Gastroesophageal sphincter (tissue), 4 donors: ENCODE measurements around the gene PIP4K2A. TPM values are rescaled to one million over a fixed set of nuclear protein-coding genes. Genes with fewer than 3 reads are reported as not detected.

Experiments used
- ATAC-seq: fragments of 150-250 bp; one replicate; pipeline ENCODE4 v1.9.1; 2016; ENCODE audit warnings: mild to moderate bottlenecking, moderate library complexity
- H3K27ac ChIP-seq, 4 donors: fragments of 200-600 bp; sonication (generic) in 3 of 4; 1 replicate in 3 of 4; 2 replicates in 1 of 4; pipeline ENCODE4 v1.5.1; 2016 to 2019
- H3K27me3 ChIP-seq: fragments of 200-600 bp; sonication (generic); one replicate; pipeline ENCODE4 v1.5.1; 2019
- H3K36me3 ChIP-seq, 2 donors: fragments of 200-600 bp; sonication (generic); one replicate each; pipeline ENCODE4 v1.5.1; 2019; ENCODE audit warnings: control low read depth in 1 of 2
- H3K4me1 ChIP-seq, 3 donors: fragments of 200-600 bp; sonication (generic); 1 replicate in 2 of 3; 2 replicates in 1 of 3; pipeline ENCODE4 v1.5.1; 2016 to 2019; ENCODE audit warnings: control low read depth in 2 of 3
- H3K4me3 ChIP-seq, 2 donors: fragments of 200-600 bp; sonication (generic); one replicate each; pipeline ENCODE4 v1.5.1; 2019; ENCODE audit warnings: mild to moderate bottlenecking in 1 of 2, moderate library complexity in 1 of 2
- H3K9me3 ChIP-seq, 3 donors: fragments of 200-600 bp; sonication (generic); one replicate each; pipeline ENCODE4 v1.5.1; 2017 to 2019; ENCODE audit warnings: control low read depth in 2 of 3
- CTCF ChIP-seq, 4 experiments: fragments of 200-600 bp in 2 of 4; fragments of 450-650 bp in 2 of 4; sonication (generic) in 1 of 4; IDR thresholded peaks; one replicate each; pipeline ENCODE4 v1.5.1; 2017 to 2019; ENCODE audit warnings: antibody characterized with exemption in 4 of 4, mild to moderate bottlenecking in 2 of 4, moderate library complexity in 2 of 4
- EP300 ChIP-seq: sonication (generic); formaldehyde crosslinking; IDR thresholded peaks from one replicate; pipeline ENCODE4 v1.6.1; 2017; ENCODE audit warnings: antibody characterized with exemption, mild to moderate bottlenecking
- POLR2A ChIP-seq, 2 donors: fragments of 450-650 bp; IDR thresholded peaks; one replicate each; pipeline ENCODE4 v1.6.1; 2017; ENCODE audit warnings: antibody characterized with exemption in 2 of 2, mild to moderate bottlenecking in 2 of 2, moderate library complexity in 1 of 2
- POLR2AphosphoS5 ChIP-seq: sonication (generic); formaldehyde crosslinking; IDR thresholded peaks from one replicate; pipeline ENCODE4 v1.6.1; 2017; ENCODE audit warnings: antibody characterized with exemption
- WGBS, 2 donors: methylation state at CpG; one replicate each; pipeline ENCODE4 v1.1.5; 2018; ENCODE audit warnings: low coverage in 1 of 2; 5-methylcytosine and 5-hydroxymethylcytosine counted together
- total RNA-seq, 4 donors: library from RNA; depleted of rRNA; stranded (reverse); fragments of >200 nt; gene quantifications; one replicate each; pipeline ENCODE4 v1.1.0, GENCODE V29; 2016

The PIP4K2A gene
- total RNA-seq, 4 donors from 2014 or later = 30.4 to 57.2 (median 51.3) TPM

- H3K27me3 ChIP-seq = no peaks in the 10 kb centered on the region
- no peak for ATAC-seq
- no peak overlapping the region for H3K4me3 ChIP-seq
- no peak overlapping the region for H3K27ac ChIP-seq
- 68 to 88% methylated on average over 4 of the region's 4 CpGs for WGBS, 2 donors
- TF ChIP-seq POLR2AphosphoS5 (no peak), CTCF (IDR thresholded peaks at IDR 0.05) (no peak), POLR2A (IDR thresholded peaks at IDR 0.05) (no peak), EP300 (no peak)
- H3K4me1 ChIP-seq = peaks cover 7 to 78% (median 9%) of the 10 kb centered on the region in 3 donors
- H3K9me3 ChIP-seq = no peaks in the 10 kb centered on the region
- H3K36me3 ChIP-seq = no peaks in the 10 kb centered on the region
Observed at GRCh38 chr10:22704471-22704911, 9.9 kb downstream of the PIP4K2A start.

GRCh38 chr10:22702348-22702747 lies 12.0 kb downstream of the PIP4K2A start:
- Histone ChIP-seq H3K4me1 (peaks cover 7 to 97% (median 13%) of the 10 kb centered on the region in 3 donors), H3K4me3 (no peak overlapping the region), H3K36me3 (no peaks in the 10 kb centered on the region), H3K27ac (peak overlapping the region in 1 of 4 donors; percentile 67), H3K27me3 (no peaks in the 10 kb centered on the region), H3K9me3 (no peaks in the 10 kb centered on the region)
- WGBS, 2 donors = 33 to 36% methylated on average over 4 of the region's 4 CpGs
- ATAC-seq = peak; percentile 53
- TF ChIP-seq POLR2AphosphoS5 (peak; percentile 90), CTCF (IDR thresholded peaks at IDR 0.05) (no peak), POLR2A (IDR thresholded peaks at IDR 0.05) (no peak), EP300 (no peak)

GRCh38 chr10:22701132-22701826 lies 13.1 kb downstream of the PIP4K2A start:
- Histone ChIP-seq H3K4me1 (peaks cover 12 to 97% (median 13%) of the 10 kb centered on the region in 3 donors), H3K9me3 (no peaks in the 10 kb centered on the region), H3K27ac (peak overlapping the region in 2 of 4 donors; percentile 6 to 67), H3K4me3 (no peak overlapping the region), H3K36me3 (no peaks in the 10 kb centered on the region), H3K27me3 (no peaks in the 10 kb centered on the region)
- 82 to 100% methylated on average over 1 to 4 of the region's 4 CpGs for WGBS, 2 donors
- no peak for ATAC-seq
- TF ChIP-seq EP300 (no peak), CTCF (IDR thresholded peaks at IDR 0.05) (no peak), POLR2A (IDR thresholded peaks at IDR 0.05) (no peak), POLR2AphosphoS5 (no peak)

GRCh38 chr10:22700489-22700888 lies 13.9 kb downstream of the PIP4K2A start:
- Histone ChIP-seq H3K4me3 (no peak overlapping the region), H3K9me3 (no peaks in the 10 kb centered on the region), H3K36me3 (no peaks in the 10 kb centered on the region), H3K4me1 (peaks cover 12 to 98% (median 13%) of the 10 kb centered on the region in 3 donors), H3K27me3 (no peaks in the 10 kb centered on the region), H3K27ac (no peak overlapping the region)
- TF ChIP-seq CTCF (IDR thresholded peaks at IDR 0.05) (no peak), POLR2A (IDR thresholded peaks at IDR 0.05) (no peak), POLR2AphosphoS5 (no peak), EP300 (no peak)
- WGBS, 2 donors = 86 to 93% methylated on average over 1 to 3 of the region's 5 CpGs
- no peak for ATAC-seq

- Histone ChIP-seq H3K4me1 (peaks cover 12 to 97% (median 13%) of the 10 kb centered on the region in 3 donors), H3K27me3 (no peaks in the 10 kb centered on the region)
- 54 to 84% methylated on average over 3 to 5 of the region's 5 CpGs for WGBS, 2 donors
Observed at GRCh38 chr10:22699976-22700375, 14.4 kb downstream of the PIP4K2A start.

More at GRCh38 chr10:22699976-22700375, 14.4 kb downstream of the PIP4K2A start:
- Histone ChIP-seq H3K27ac (no peak overlapping the region), H3K36me3 (no peaks in the 10 kb centered on the region), H3K9me3 (no peaks in the 10 kb centered on the region), H3K4me3 (no peak overlapping the region)
- TF ChIP-seq EP300 = no peak
- no peak for TF ChIP-seq CTCF (IDR thresholded peaks at IDR 0.05)
- no peak for TF ChIP-seq POLR2AphosphoS5
- no peak for TF ChIP-seq POLR2A (IDR thresholded peaks at IDR 0.05)
- no peak for ATAC-seq
